CD4-positive, alpha-beta T cell treated with Interleukin-17A for 1 hour (primary cell): ENCODE measurements around the gene SEMA3D.

Experiments used
- DNase-seq: peaks from one replicate; pipeline ENCODE4 v3.0.0-alpha.2; 2020

The SEMA3D gene

DNA sequence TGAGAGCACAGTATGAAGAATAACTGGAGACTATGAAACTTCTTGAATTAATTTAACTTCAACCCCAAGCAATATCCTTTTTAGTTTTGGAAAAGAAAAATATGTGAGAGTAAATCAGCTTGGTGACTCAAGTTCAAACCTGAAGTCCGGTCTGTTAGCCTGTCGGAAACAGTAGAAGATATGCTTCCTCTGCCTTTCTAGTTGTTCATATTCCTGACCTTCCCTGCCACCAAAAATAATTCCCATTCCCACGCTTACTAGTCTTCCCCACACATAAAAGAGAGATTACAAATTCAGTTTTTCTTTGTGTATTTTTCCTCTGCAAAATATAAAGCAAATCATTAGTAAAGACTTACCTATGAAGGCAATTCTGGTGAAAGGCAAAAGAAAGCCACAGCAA, 3.6 kb downstream of the SEMA3D start:
- no peak for DNase-seq

- DNase-seq: no peak
These were observed 8.1 kb downstream of the SEMA3D start for GRCh38 chr7:85178531-85179298.

DNA sequence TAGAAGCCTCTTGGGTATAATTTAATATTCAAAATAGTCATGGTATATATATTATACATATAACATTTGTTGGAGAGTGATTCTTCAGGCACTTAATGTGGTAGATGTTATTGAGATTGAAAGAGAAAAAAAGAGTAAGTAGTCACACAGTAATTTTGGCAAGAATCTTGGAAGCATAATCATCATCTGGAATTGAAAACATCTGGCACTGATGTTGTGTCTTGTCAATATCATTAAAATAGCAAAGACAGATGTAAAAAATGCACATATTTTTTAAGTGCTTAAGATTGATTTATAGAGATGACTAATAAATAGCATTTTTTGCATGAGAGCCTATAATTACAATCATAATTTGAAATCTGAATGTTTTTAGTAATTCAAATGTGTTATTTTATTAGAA, 9.5 kb downstream of the SEMA3D start:
- no peak for DNase-seq

DNA sequence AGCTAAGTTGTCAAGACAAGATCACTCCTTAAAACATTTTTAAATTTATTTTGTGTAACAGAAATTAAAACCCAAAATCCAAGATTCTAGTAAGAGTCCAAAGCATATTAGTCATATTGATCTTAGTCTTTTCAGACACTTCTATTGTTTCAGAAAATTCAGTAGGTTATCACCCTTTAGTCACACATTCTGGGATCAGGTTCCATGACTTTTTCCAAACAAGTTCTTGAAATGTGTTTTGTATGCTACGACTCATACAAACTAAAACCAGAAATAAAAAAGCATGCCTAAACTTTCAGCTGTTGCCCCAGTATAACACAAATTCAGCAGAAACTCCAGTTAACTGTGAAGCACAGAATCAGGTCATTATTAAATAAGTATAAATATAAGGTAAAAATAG, 10.7 kb downstream of the SEMA3D start:
- DNase-seq: no peak

DNA sequence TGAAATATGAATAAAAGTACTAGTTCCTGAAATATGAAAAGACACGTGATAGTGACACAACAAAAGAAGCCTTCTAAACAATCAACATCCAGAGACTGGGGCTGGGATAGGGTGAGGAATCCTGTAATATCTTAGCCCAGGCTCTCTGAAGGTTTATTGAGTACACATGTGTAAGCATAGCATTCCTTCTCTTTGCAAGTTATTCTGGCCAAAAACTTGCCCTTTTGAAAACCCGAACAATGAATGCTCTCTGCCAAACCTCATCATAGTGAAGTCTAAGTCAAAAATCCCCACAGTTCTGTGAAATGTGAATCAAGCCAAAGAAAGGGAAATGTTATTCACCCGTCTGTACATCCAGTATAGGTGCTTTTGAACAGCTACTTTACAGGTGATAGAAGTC, 11.6 kb downstream of the SEMA3D start:
- no peak for DNase-seq

DNA sequence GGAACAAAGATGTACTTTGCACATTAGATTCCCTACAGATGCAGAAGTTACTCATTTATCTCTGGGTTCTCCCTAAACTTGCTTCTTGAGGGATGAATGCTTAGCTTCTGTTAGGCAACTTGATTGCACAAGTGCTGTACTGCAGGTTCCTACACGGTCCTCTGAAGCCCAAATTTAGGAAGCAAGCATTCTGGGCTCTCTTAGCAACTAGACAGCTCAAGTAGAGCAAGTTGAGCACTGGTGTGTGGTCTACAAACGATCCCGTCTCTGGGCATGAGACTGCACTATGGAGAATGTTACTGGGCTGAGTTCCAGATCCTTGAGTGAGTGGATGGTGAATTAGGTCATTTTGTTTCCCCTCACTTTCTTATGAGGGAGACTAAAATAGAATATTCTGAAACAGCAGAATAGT, 14.3 kb downstream of the SEMA3D start:
- no peak for DNase-seq

- DNase-seq: no peak
These were observed 19.2 kb downstream of the SEMA3D start for GRCh38 chr7:85167636-85168035.

- DNase-seq: no peak
These were observed 21.6 kb downstream of the SEMA3D start for GRCh38 chr7:85165263-85165662.

DNA sequence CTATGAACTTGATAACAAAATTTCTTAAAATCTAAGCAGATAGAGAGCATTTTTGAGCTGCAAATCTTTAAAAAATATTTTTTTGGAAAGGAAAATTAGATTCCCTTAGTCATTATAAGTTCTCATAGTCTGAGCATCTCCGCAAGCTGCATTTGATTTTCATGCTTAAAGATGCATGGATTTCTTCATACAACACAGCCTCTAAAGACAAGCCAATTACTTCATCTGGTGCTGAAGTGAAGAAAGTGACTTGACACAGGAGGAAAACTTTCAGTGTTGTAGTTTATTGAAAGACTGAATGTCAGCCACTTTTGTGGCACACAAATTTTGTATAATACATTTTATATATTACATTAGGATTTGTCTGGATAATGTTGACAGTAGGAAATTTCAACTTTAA, 22.5 kb downstream of the SEMA3D start:
- no peak for DNase-seq

DNA sequence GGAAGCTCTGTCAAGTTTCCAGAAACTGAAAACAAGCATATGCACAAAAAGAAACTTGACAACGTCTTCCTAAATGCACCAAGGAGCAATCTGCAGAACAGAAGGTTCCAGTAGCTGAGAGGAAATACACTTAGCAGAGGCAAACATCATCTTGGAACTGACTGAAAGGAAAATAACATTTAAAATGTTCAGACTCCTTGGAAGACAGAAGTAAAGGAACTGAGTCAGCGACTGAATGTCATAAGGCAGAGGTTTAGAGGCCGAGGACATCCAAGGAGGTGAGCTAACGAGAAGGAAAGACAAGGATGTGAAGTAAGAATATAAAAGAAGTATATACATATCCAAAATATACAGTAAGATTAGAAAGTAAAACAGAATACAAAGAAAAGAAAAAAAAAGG, 24.1 kb downstream of the SEMA3D start:
- DNase-seq: no peak

GRCh38 chr7:85160223-85160622, 26.6 kb downstream of the SEMA3D start:
- DNase-seq: no peak

DNA sequence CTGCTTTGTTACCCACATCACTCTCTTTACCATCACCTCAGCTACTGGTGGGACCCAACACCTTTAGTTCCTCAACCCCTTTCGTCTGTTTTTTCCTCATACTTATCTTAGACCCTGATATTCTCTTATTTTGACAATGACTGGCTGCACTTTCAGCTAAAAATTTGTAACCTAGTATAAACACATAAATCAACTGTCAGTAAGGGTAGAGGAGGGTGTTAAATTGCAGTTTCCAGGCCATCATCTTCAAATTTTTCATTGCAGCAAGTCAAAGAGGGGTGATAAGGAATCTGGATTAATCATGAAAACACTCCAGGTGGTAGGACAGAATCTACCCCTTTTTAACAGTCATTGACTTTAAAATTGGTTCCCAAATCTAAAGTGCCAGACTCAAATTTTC, 27.9 kb downstream of the SEMA3D start:
- DNase-seq: no peak

DNA sequence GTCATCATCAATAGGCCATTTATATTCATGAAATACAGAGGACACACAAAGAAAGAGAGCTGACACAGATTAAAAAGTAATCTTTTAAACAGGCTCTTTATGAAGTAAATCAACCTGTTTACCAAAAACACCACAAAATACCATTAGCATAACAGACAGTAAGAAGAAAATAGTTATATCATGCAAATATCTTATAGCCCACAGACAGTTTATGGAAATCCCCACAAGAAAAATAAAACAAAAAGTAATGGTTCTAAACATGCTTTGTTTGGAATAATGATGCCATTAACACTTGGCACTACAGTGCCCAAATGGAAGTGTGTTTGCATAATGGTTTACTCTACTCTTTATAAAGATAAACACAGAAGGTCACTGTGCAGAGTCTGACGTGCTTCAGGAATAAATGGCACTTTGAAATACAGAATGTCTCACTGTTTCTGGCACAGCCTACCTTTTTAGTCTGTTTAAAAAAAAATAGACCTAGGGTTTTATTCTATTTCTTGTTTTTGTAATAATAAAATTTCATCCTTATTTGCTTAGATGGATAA, 30.1 kb downstream of the SEMA3D start:
- DNase-seq: no peak

GRCh38 chr7:85154282-85154937, 32.4 kb downstream of the SEMA3D start:
- no peak for DNase-seq

- no peak for DNase-seq
These were observed 33.1 kb downstream of the SEMA3D start for GRCh38 chr7:85153715-85154114.

DNA sequence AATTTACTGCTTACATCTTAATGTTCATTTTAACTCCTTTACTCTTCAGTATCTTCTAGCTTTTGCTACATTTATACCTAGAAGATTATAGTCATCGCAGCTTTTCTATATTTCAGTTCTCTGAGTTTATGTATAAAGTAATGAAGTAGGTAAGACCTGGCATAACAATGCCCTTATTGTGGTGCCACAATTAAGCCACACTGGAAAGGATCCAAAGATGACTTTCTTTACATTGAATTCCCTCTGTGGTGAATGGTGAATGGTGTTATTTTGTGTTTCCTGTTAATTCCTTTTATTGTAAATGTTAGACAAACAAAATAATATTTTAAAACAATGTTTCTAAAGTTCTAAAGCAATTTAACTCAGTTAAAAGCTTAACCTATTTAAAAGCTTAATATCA, 36.2 kb downstream of the SEMA3D start:
- DNase-seq: no peak

- no peak for DNase-seq
These were observed 42.1 kb downstream of the SEMA3D start for GRCh38 chr7:85144771-85145170.

DNA sequence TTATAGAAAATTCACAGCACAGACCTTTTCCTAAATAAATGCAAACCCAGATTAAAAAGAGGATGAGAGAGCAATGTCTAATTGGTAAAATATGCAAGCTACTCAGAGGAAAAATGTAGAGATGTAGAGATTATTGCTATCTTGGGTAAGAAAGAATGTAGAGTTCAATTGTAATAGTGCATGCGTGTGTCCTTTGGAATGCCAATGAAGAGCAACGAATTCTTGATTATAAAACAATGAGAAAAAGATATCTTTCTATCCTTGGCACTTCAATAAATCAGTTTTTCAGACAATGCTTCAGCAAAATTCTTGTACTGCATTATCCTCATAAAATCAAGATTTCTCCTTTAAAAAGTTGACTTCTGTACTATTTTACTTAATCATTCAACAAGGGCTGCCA, 50.9 kb downstream of the SEMA3D start:
- DNase-seq: no peak

- no peak for DNase-seq
These were observed 53.3 kb downstream of the SEMA3D start for GRCh38 chr7:85133560-85133959.

DNA sequence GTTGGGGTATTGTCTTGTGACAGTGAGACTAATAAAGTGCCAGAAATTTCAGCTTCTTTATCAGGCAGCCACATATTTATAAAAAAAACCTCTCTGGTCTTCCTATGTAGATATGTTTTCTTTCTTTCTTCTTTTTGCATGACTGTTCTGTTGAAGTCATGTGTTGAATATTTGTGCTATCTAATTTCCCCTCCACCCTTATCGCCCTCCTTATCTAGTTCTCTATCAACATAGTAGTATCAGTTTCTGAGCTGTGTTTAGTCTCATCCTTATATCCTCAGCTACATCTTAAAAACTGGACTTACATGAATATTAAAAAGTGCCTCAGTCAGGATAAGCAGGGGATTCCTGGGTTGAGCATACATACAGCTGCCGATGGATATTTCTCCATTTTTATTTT, 53.9 kb downstream of the SEMA3D start:
- DNase-seq: no peak

DNA sequence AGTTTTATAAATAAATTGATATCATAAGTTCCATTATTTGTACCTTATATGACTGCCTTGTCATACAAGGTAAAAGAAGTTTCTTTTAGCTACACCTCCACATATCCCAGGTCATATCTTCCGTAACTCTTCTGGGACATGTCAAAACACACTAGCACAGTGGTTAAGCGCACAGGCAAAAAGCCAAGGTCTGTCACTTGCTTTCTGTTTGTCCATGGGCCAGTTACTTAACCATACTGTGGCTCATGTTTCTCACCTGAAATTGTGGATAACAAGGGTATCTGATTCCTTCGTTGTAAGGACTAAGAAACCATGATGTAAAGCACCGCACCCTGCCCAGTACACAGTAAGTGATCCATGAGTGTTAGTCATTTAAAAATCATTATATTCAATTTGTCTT, 56.2 kb downstream of the SEMA3D start:
- DNase-seq: no peak

DNA sequence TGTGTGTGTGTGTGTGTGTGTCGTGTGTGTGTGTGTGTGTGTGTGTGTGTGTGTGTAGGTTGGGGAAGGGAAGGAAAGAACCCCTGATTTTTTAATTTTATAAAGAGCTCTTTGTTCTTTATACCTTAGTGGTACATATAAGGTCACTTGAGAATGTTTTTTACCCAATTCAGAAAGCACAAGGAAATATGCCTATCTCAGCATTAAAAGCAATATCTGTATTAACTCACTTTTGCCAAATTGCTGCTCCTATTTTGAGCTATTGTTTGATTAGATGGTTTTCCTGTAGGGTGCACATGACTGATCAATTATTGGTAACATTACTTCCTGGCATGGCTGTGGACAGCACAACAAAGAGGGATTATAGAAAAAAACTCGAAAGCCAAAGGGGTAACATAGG, 60.5 kb downstream of the SEMA3D start:
- no peak for DNase-seq

- no peak for DNase-seq
These were observed 61.2 kb downstream of the SEMA3D start for GRCh38 chr7:85125651-85126131.

DNA sequence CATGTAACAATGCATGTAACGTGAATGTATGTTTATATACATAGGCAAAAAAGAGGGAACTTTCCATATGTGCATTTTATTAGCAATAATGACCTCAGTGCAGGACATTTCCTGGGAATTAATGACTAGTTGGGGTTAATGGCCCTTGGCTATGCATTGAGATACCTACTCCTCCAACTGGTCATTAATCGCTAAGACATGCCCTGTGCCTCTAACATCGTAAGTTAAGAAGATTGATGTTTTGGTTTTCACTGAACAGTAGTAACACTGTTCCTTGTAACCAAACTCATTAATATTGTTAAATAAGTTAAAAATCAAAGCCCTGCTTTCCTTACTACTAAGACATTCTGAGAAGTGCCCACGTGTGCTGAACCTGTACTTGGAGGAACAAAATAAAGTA, 61.7 kb downstream of the SEMA3D start:
- no peak for DNase-seq
